Measurements from ENCODE around the gene POLR1A.

The POLR1A gene

GRCh38 chr2:86045541-86045940, 60.1 kb downstream of the POLR1A start:
- H3K9me3 ChIP-seq (ENCODE audit: control insufficient read depth, low read length): no peaks in the 10 kb centered on the region

GRCh38 chr2:86044614-86045013, 61.1 kb downstream of the POLR1A start:
- Histone ChIP-seq H3K79me1 (replicated peaks; ENCODE audit: low read length, poor library complexity, severe bottlenecking) (no peaks in the 10 kb centered on the region), H4K8ac (ENCODE audit: low read length) (no peak overlapping the region), H2BK15ac (ENCODE audit: low read depth, poor library complexity, severe bottlenecking) (no peak overlapping the region), H3K23ac (ENCODE audit: low read length in 2 of 2) (no peak overlapping the region), H4K91ac (ENCODE audit: low read length) (no peak overlapping the region), H2AFZ (ENCODE audit: low read depth, low read length) (no peak overlapping the region), H2BK120ac (ENCODE audit: low read depth, low read length) (no peak overlapping the region), H2AK5ac (ENCODE audit: low read length, severe bottlenecking) (no peak overlapping the region), H3K4me2 (ENCODE audit: low read length, poor library complexity, severe bottlenecking) (no peak overlapping the region), H3K18ac (ENCODE audit: low read depth in 1 of 2, low read length in 2 of 2) (no peak overlapping the region), H3K9me3 (ENCODE audit: control insufficient read depth, low read length) (no peaks in the 10 kb centered on the region), H3K9ac (ENCODE audit: low read length) (no peak overlapping the region), H3K14ac (ENCODE audit: low read length in 2 of 2) (no peak overlapping the region), H3K4me3 (ENCODE audit: insufficient read depth in 1 of 2, low read depth in 1 of 2, low read length in 2 of 2) (no peak overlapping the region), H3K27ac (ENCODE audit: low read length, poor library complexity, severe bottlenecking) (no peak overlapping the region), H2BK5ac (ENCODE audit: low read depth, low read length, poor library complexity, severe bottlenecking) (no peak overlapping the region), H3K4me1 (ENCODE audit: control insufficient read depth, insufficient read depth, low read depth, low read length) (peaks cover 2% of the 10 kb centered on the region), H2BK12ac (ENCODE audit: low read length in 2 of 2) (no peak overlapping the region), H3K36me3 (ENCODE audit: control insufficient read depth in 1 of 2, insufficient read depth in 2 of 2, low read depth in 1 of 2, low read length in 2 of 2) (peaks cover 79 to 99% of the 10 kb centered on the region in 2 experiments), H3K27me3 (ENCODE audit: control insufficient read depth in 1 of 2, insufficient read depth in 1 of 2, low read length in 2 of 2) (no peaks in the 10 kb centered on the region), H3K4ac (ENCODE audit: low read depth in 1 of 2, low read length in 2 of 2) (no peak overlapping the region)
- no peak for DNase-seq
- WGBS: 97% methylated on average over 4 of the region's 4 CpGs

More at GRCh38 chr2:86045541-86045940, 60.1 kb downstream of the POLR1A start:
- Histone ChIP-seq H3K36me3 (ENCODE audit: control insufficient read depth in 1 of 2, insufficient read depth in 2 of 2, low read depth in 1 of 2, low read length in 2 of 2) (peaks cover 74 to 96% of the 10 kb centered on the region in 2 experiments), H3K79me1 (replicated peaks; ENCODE audit: low read length, poor library complexity, severe bottlenecking) (peaks cover 1% of the 10 kb centered on the region), H3K4me2 (ENCODE audit: low read length, poor library complexity, severe bottlenecking) (no peak overlapping the region), H3K23ac (ENCODE audit: low read length in 2 of 2) (no peak overlapping the region), H3K14ac (ENCODE audit: low read length in 2 of 2) (no peak overlapping the region), H3K27me3 (ENCODE audit: control insufficient read depth in 1 of 2, insufficient read depth in 1 of 2, low read length in 2 of 2) (no peaks in the 10 kb centered on the region), H2AK5ac (ENCODE audit: low read length, severe bottlenecking) (no peak overlapping the region), H4K8ac (ENCODE audit: low read length) (no peak overlapping the region), H2BK120ac (ENCODE audit: low read depth, low read length) (no peak overlapping the region), H2BK15ac (ENCODE audit: low read depth, poor library complexity, severe bottlenecking) (no peak overlapping the region), H4K91ac (ENCODE audit: low read length) (no peak overlapping the region), H3K18ac (ENCODE audit: low read depth in 1 of 2, low read length in 2 of 2) (no peak overlapping the region), H2BK12ac (ENCODE audit: low read length in 2 of 2) (no peak overlapping the region), H3K27ac (ENCODE audit: low read length, poor library complexity, severe bottlenecking) (no peak overlapping the region), H3K9ac (ENCODE audit: low read length) (no peak overlapping the region), H3K4ac (ENCODE audit: low read depth in 1 of 2, low read length in 2 of 2) (no peak overlapping the region), H3K4me1 (ENCODE audit: control insufficient read depth, insufficient read depth, low read depth, low read length) (no peaks in the 10 kb centered on the region), H2AFZ (ENCODE audit: low read depth, low read length) (no peak overlapping the region), H3K4me3 (ENCODE audit: insufficient read depth in 1 of 2, low read depth in 1 of 2, low read length in 2 of 2) (no peak overlapping the region), H2BK5ac (ENCODE audit: low read depth, low read length, poor library complexity, severe bottlenecking) (no peak overlapping the region)
- WGBS: 86% methylated on average over 5 of the region's 6 CpGs
- DNase-seq: no peak

GRCh38 chr2:86044045-86044444, 61.6 kb downstream of the POLR1A start:
- 97% methylated on average over 12 of the region's 12 CpGs for WGBS
- Histone ChIP-seq H3K79me1 (replicated peaks; ENCODE audit: low read length, poor library complexity, severe bottlenecking) (no peaks in the 10 kb centered on the region), H3K23ac (ENCODE audit: low read length in 2 of 2) (no peak overlapping the region), H3K4ac (ENCODE audit: low read depth in 1 of 2, low read length in 2 of 2) (no peak overlapping the region), H2BK120ac (ENCODE audit: low read depth, low read length) (no peak overlapping the region), H3K27me3 (ENCODE audit: control insufficient read depth in 1 of 2, insufficient read depth in 1 of 2, low read length in 2 of 2) (no peaks in the 10 kb centered on the region), H3K9ac (ENCODE audit: low read length) (no peak overlapping the region), H3K4me2 (ENCODE audit: low read length, poor library complexity, severe bottlenecking) (no peak overlapping the region), H3K14ac (ENCODE audit: low read length in 2 of 2) (no peak overlapping the region), H3K4me3 (ENCODE audit: insufficient read depth in 1 of 2, low read depth in 1 of 2, low read length in 2 of 2) (no peak overlapping the region), H2AK5ac (ENCODE audit: low read length, severe bottlenecking) (no peak overlapping the region), H3K36me3 (ENCODE audit: control insufficient read depth in 1 of 2, insufficient read depth in 2 of 2, low read depth in 1 of 2, low read length in 2 of 2) (peaks cover 81 to 99% of the 10 kb centered on the region in 2 experiments), H4K8ac (ENCODE audit: low read length) (no peak overlapping the region), H2AFZ (ENCODE audit: low read depth, low read length) (no peak overlapping the region), H3K9me3 (ENCODE audit: control insufficient read depth, low read length) (no peaks in the 10 kb centered on the region), H3K27ac (ENCODE audit: low read length, poor library complexity, severe bottlenecking) (no peak overlapping the region), H3K4me1 (ENCODE audit: control insufficient read depth, insufficient read depth, low read depth, low read length) (peaks cover 5% of the 10 kb centered on the region), H2BK12ac (ENCODE audit: low read length in 2 of 2) (no peak overlapping the region), H2BK5ac (ENCODE audit: low read depth, low read length, poor library complexity, severe bottlenecking) (no peak overlapping the region), H3K18ac (ENCODE audit: low read depth in 1 of 2, low read length in 2 of 2) (no peak overlapping the region), H2BK15ac (ENCODE audit: low read depth, poor library complexity, severe bottlenecking) (no peak overlapping the region), H4K91ac (ENCODE audit: low read length) (no peak overlapping the region)
- DNase-seq: no peak

GRCh38 chr2:86042256-86043168, 63.2 kb downstream of the POLR1A start:
- peak overlapping the region in 1 of 2 experiments; percentile 26 for H3K4ac ChIP-seq (ENCODE audit: low read depth in 1 of 2, low read length in 2 of 2)
- DNase-seq: no peak
- H2BK120ac ChIP-seq (ENCODE audit: low read depth, low read length): no peak overlapping the region
- no peaks in the 10 kb centered on the region for H3K27me3 ChIP-seq (ENCODE audit: control insufficient read depth in 1 of 2, insufficient read depth in 1 of 2, low read length in 2 of 2)
- H4K91ac ChIP-seq (ENCODE audit: low read length): no peak overlapping the region
- H3K18ac ChIP-seq (ENCODE audit: low read depth in 1 of 2, low read length in 2 of 2): no peak overlapping the region
- no peak overlapping the region for H3K4me2 ChIP-seq (ENCODE audit: low read length, poor library complexity, severe bottlenecking)
- H2BK15ac ChIP-seq (ENCODE audit: low read depth, poor library complexity, severe bottlenecking): no peak overlapping the region
- peaks cover 71 to 91% of the 10 kb centered on the region in 2 experiments for H3K36me3 ChIP-seq (ENCODE audit: control insufficient read depth in 1 of 2, insufficient read depth in 2 of 2, low read depth in 1 of 2, low read length in 2 of 2)
- H3K9ac ChIP-seq (ENCODE audit: low read length): no peak overlapping the region
- H3K14ac ChIP-seq (ENCODE audit: low read length in 2 of 2): no peak overlapping the region
- no peak overlapping the region for H2BK5ac ChIP-seq (ENCODE audit: low read depth, low read length, poor library complexity, severe bottlenecking)
- 94% methylated on average over 10 of the region's 12 CpGs for WGBS
- H3K4me1 ChIP-seq (ENCODE audit: control insufficient read depth, insufficient read depth, low read depth, low read length): peaks cover 17% of the 10 kb centered on the region
- no peaks in the 10 kb centered on the region for H3K9me3 ChIP-seq (ENCODE audit: control insufficient read depth, low read length)
- H3K23ac ChIP-seq (ENCODE audit: low read length in 2 of 2): no peak overlapping the region
- H3K4me3 ChIP-seq (ENCODE audit: insufficient read depth in 1 of 2, low read depth in 1 of 2, low read length in 2 of 2): no peak overlapping the region
- no peak overlapping the region for H3K27ac ChIP-seq (ENCODE audit: low read length, poor library complexity, severe bottlenecking)
- no peak overlapping the region for H4K8ac ChIP-seq (ENCODE audit: low read length)
- no peak overlapping the region for H2AK5ac ChIP-seq (ENCODE audit: low read length, severe bottlenecking)
- no peaks in the 10 kb centered on the region for H3K79me1 ChIP-seq (replicated peaks; ENCODE audit: low read length, poor library complexity, severe bottlenecking)
- H2AFZ ChIP-seq (ENCODE audit: low read depth, low read length): no peak overlapping the region
- no peak overlapping the region for H2BK12ac ChIP-seq (ENCODE audit: low read length in 2 of 2)
